ENCODE results near the gene CDH23. TPM values are rescaled to one million over a fixed set of nuclear protein-coding genes. Genes with fewer than 3 reads are reported as not detected.

Gene CDH23
- total and polyA plus RNA-seq, 10 of the 15 experiments (the other 5 are each of a cell fraction or from before 2014, with no cell fraction given) = 0.09 to 0.40 (median 0.15) TPM; not detected in 1

GRCh38 chr10:71747039-71747531 is 350.4 kb downstream of the CDH23 start (continued):
- no peak for TF ChIP-seq ATF2 (IDR thresholded peaks at IDR 0.05; ENCODE audit: low read length)
- TF ChIP-seq RAD51 (IDR thresholded peaks at IDR 0.05) = no peak
- no peak for TF ChIP-seq RAD21 (IDR thresholded peaks at IDR 0.05; ENCODE audit: insufficient read depth, low read depth, low read length)
- TF ChIP-seq NFYA (IDR thresholded peaks at IDR 0.05; ENCODE audit: borderline replicate concordance, low read depth, low read length) = no peak
- TF ChIP-seq ATF3 (IDR thresholded peaks at IDR 0.05; ENCODE audit: borderline replicate concordance, extremely low read depth, low read depth, low read length) = no peak
- TF ChIP-seq ASH2L (IDR thresholded peaks at IDR 0.05; ENCODE audit: borderline replicate concordance, low read depth) = no peak
- no peak for TF ChIP-seq IRF5 (IDR thresholded peaks at IDR 0.05; ENCODE audit: borderline replicate concordance)

All from GM12878 (cell line).